NAMALWA (cell line): ENCODE data around the gene GLRX.
"Not testable (repeated sequence)": the region's sequence is repeated elsewhere in the genome, so short reads cannot be mapped to it uniquely, and the experiment has no call there.

ENCODE experiments used
- DNase-seq: peaks from one replicate; pipeline ENCODE4 v3.0.0-alpha.2; 2015; ENCODE audit warnings: low spot score

Gene GLRX

DNA sequence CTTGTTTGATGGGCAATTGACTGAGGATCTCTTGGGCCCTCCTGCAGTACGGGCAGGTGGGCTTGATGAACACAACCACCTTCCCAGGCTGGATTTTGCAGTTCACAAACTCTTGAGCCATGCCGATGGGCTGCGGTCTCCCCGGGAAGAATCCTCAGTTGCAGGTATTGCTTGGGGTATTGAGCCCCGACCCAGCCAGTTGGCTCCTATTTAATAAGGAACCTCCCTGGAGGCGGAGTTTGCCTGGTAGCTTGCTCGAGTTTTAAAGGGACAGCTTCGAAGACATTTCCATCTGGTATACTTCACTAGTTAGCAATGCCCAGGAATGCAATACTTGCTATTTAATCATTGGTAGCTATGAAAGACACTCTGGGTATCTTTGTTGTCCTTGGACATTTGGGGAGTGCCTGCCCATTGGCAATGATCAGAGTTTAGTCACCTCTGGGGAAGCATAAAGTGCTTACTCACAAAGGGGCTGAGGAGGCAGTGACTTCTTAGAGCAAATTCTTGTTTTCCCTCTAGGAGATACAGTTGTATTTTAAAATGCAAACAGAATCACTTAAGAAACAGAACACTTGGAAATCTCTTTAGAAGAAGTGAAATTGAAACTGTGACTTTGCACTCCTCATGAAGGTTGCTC is at the start of gene GLRX:
Gene GLRX (minus strand): TSS at position 185 of the 640 bp plus-strand sequence. CDS start 64 bp downstream, at position 121.
- peak; percentile 84 for DNase-seq

DNA sequence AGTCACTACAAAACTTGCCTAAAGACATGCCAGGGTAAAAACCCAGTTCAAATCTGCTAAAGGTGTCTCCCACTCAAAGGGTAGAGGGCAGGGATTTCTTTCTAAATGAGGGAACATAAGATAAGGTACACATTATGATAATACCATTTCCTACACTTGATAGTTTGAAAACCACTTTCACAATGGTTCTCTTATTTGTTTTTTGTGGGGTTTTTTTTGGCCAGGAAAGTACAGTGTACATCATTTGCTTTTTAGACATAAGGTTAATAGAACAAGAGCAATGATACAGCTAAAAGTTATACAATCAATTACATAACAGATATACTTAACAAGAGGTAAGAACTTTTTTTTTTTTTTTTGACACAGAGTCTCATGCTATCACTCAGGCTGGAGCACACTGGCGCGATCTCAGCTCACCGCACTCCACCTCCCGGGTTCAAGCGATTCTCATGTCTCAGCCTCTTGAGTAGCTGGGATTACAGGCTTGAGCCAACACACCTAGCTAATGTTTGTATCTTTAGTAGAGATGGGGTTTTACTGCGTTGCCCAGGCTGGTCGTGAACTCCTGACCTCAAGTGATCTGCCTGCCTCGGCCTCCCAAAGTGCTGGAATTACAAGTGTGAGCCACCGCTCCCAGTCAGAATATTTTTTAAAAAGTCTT is 48.8 kb upstream of the GLRX start:
- no peak for DNase-seq

- no peak for DNase-seq
Measured at GRCh38 chr5:95870105-95870672, 47.7 kb upstream of the GLRX start.

DNA sequence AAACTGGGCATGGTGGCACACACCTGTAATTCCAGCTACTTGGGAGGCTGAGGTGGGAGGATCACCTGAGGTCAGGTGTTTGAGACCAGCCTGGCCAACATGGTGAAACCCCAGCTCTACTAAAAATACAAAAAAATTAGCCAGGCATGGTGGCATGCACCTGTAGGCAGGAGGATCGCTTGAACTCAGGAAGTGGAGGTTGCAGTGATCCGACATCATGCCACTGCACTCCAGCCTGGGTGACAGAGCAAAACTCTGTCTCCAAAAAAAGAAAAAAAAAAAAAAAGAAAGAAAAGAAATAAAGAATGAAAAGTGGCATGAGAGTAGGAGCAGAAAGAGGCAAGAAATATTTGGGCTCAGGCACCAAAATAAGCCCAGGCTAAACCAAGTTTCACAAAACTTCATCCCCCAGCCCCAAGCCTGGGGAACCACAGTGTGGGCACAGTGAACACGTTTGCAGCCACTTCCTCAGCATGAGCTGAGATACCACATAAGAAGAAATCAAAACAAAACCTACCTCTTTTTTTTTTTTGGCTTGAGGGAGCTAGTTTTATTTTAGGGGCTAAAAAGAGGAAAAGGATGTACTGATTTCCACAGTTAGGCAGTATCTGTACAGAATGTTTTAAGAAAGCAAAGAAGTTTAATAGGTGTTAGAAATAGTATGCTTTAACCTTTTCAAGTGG is 46.8 kb upstream of the GLRX start:
- not testable (repeated sequence) for DNase-seq

DNA sequence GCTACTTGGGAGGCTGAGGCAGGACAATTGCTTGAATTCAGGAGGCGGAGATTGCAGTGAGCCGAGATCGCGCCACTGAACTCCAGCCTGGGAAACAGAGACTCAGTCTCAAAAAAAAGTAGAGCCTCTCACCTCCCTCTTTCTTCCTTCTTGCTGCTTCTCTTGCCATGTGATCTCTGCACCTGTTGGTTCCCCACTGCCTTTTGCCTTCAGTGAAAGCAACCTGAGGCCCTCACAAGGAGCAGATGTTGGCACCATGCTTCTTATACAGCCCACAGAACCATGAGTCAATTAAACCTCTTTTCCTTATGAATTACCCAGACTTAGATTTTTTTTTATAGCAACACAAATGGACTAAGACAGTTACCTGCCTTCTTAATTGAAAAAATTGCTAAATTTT is 45.6 kb upstream of the GLRX start:
- DNase-seq: no peak

- no peak for DNase-seq
Measured at GRCh38 chr5:95866435-95867040, 44.0 kb upstream of the GLRX start.

GRCh38 chr5:95864944-95865504 is 42.5 kb upstream of the GLRX start:
- DNase-seq: no peak

DNA sequence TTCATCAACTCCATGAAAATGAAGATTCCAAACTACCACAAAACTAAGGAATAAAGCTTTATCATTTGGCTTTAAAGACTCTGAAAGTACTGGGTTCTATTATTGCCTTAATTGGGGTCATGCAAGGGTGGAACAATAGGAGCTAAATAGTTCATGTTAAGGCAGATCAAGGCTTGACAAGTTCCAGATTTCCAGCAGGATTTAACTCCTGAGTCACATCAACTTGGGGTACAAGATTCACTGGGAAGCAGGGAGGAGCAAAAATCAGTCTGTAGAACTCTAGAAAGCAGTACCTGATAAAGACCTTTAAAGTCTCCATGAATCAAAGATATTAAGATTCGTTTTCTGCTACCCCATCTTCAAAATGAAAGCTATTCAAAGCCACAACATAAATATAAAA is 41.9 kb upstream of the GLRX start:
- no peak for DNase-seq

GRCh38 chr5:95863383-95863757 is 40.8 kb upstream of the GLRX start:
- no peak for DNase-seq

DNA sequence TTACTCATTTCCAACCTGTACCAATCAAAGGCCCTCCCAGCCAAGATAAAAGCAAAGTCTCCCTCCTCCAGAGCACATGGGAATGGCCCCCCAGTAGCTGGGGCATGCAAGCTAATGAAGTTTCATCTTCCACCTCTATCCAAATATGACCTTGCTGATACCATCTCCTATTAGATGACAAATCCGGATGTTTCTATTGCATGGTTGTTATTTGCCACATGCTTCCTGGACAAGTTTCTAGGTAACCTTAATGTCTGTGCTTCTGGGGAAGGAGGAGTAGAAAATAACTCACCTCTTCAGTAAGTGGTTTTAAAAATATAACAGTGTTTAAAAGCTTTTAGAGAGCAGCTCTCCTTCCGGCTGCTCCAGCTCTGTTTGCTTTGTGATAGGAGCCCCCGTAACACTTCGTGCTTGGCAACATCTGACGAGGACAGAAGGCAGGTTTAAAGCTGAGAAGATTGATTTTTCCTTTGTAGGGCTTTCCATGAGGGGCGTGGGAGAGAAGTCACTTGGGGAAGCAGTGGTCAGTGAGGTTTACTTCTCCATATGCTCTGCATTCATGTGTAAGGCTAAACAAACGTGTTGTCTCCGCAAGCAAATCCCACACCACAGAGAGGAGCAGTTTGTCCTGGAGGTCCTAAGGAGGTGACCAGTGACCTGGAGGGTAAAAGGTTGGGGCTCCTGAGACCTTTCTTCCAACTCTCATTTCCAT is 40.3 kb upstream of the GLRX start:
- DNase-seq: no peak

GRCh38 chr5:95861864-95862561 is 39.5 kb upstream of the GLRX start:
- DNase-seq: peak; percentile 25

DNA sequence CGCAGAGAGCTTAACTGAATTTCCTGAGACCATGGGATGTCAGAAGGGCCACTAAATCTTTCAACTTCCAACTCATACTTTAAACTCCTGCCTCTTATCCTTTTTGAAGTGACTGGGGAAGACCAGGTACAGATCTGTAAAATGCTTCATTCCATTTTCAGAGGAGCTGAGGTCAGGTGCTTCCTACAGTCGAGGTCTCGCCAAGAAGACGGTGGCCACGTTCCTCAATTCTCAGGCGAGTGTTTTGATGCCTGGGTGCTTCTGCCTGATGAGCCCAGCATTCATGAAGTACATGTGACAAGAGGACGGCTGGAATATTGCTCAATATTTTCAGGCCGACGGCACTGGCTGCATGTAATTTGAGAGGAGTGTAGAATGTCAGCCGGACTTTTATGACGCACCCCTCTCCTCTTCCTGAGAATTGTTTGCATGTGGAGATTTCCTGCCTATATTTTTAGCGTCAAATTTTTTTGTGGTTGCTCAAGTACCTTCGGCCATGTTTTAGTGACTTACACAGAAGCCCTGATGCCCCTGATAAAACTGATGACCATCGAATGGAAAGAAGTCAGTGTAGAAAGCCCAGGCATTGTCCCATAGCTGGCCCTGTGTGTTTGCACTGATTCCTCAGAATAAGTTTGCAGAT is 38.8 kb upstream of the GLRX start:
- no peak for DNase-seq

DNA sequence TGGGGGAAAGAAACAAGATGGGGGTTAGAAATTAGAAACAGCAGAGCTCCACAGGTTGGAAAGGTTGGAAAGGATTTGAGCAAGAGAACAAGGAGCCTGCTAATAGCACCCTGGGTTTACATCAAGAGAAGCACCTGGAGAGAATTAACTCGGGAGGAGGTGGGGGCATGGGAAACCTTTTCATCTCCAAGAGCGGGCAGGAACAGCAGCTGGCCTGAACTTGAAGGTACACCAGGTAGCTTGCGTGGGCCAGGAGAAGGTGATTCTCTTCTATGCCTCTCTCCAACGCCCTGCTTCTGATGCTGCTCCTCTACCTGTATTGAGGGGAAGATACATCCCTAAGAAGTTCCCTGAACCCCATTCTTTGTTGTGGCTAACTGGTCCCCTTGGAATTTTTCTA is 37.1 kb upstream of the GLRX start:
- no peak for DNase-seq

- DNase-seq: peak; percentile 92
Measured at GRCh38 chr5:95858661-95859595, 36.4 kb upstream of the GLRX start.

- DNase-seq: no peak
Measured at GRCh38 chr5:95858023-95858461, 35.5 kb upstream of the GLRX start.

- DNase-seq: no peak
Measured at GRCh38 chr5:95857185-95857945, 34.8 kb upstream of the GLRX start.

GRCh38 chr5:95856501-95856981 is 34.0 kb upstream of the GLRX start:
- DNase-seq: no peak

DNA sequence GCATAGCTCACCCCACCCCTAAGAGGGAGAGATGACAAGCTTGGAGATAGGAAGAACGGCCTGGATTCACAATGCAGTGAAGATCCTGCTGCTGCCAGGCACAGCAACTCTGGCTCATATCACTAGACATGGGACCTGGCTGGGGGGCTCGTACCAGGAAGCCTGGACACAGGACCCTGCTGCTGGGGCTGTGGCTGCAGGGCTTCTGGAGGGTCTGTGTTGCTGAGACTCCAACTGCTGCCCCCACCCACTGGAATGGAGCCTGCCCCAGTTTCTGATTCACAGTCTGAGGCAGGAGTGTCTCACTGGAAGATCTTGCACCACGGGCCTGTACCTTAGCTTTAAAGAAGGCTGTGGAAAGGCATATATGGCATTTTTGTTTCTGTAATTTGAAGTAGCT is 31.0 kb upstream of the GLRX start:
- no peak for DNase-seq
